DMS153 (cell line): ENCODE measurements around the gene WDFY4.
"Not testable (repeated sequence)": the region's sequence is repeated elsewhere in the genome, so short reads cannot be mapped to it uniquely, and the experiment has no call there.

Experiments used
- DNase-seq: peaks from one replicate; lab custom pipeline; 2025; lab: John Stamatoyannopoulos, UW

Gene WDFY4

GRCh38 chr10:48684792-48685623 lies at the start of gene WDFY4:
Gene WDFY4, plus strand, starts transcription at chr10:48684873. Its CDS starts 24,860 bp downstream, at chr10:48709733.
- no peak for DNase-seq

- DNase-seq = no peak
Measured at GRCh38 chr10:48634984-48635557, 49.6 kb upstream of the WDFY4 start.

- DNase-seq = no peak
Measured at GRCh38 chr10:48636231-48636630, 48.4 kb upstream of the WDFY4 start.

GRCh38 chr10:48636901-48637300 lies 47.8 kb upstream of the WDFY4 start:
- no peak for DNase-seq

GRCh38 chr10:48638158-48638557 lies 46.5 kb upstream of the WDFY4 start:
- no peak for DNase-seq

GRCh38 chr10:48638739-48639527 lies 45.7 kb upstream of the WDFY4 start:
- DNase-seq = no peak

GRCh38 chr10:48639632-48640031 lies 45.0 kb upstream of the WDFY4 start:
- DNase-seq = no peak

- DNase-seq = no peak
Measured at GRCh38 chr10:48640326-48640725, 44.3 kb upstream of the WDFY4 start.

- not testable (repeated sequence) for DNase-seq
Measured at GRCh38 chr10:48641099-48641690, 43.5 kb upstream of the WDFY4 start.

GRCh38 chr10:48645600-48645999 lies 39.1 kb upstream of the WDFY4 start:
- DNase-seq = no peak

GRCh38 chr10:48647073-48647472 lies 37.6 kb upstream of the WDFY4 start:
- DNase-seq = not testable (repeated sequence)

GRCh38 chr10:48648172-48648942 lies 36.3 kb upstream of the WDFY4 start:
- no peak for DNase-seq

GRCh38 chr10:48649349-48649944 lies 35.2 kb upstream of the WDFY4 start:
- DNase-seq = no peak

GRCh38 chr10:48651293-48651692 lies 33.4 kb upstream of the WDFY4 start:
- peak; percentile 33 for DNase-seq

- DNase-seq = no peak
Measured at GRCh38 chr10:48651839-48652238, 32.8 kb upstream of the WDFY4 start.

- no peak for DNase-seq
Measured at GRCh38 chr10:48652344-48652743, 32.3 kb upstream of the WDFY4 start.

GRCh38 chr10:48653347-48653746 lies 31.3 kb upstream of the WDFY4 start:
- no peak for DNase-seq

GRCh38 chr10:48653944-48654698 lies 30.6 kb upstream of the WDFY4 start:
- DNase-seq = no peak

- DNase-seq = peak; percentile 39
Measured at GRCh38 chr10:48655411-48656240, 29.0 kb upstream of the WDFY4 start.
